GM21717 (cell line): ENCODE data around the gene MCM7.
"Not testable (repeated sequence)": the region's sequence is repeated elsewhere in the genome, so short reads cannot be mapped to it uniquely, and the experiment has no call there.

Experiments
- ATAC-seq: cut with Tn5 transposase; IDR thresholded peaks from one replicate; pipeline ENCODE4 v1.9.1; 2021; ENCODE audit warnings: mild to moderate bottlenecking, moderate library complexity; ENCODE audit not compliant: unreplicated experiment

The MCM7 gene

GRCh38 chr7:100101016-100101862 lies at the start of gene MCM7, which contains the start of gene AP4M1:
TSS of gene MCM7 (minus strand) at chr7:100101397. CDS start at chr7:100101294, 103 bp downstream.
TSS of gene AP4M1 (plus strand) at chr7:100101643. CDS start at chr7:100101715, 72 bp downstream.
- ATAC-seq, result peak; percentile 79

DNA sequence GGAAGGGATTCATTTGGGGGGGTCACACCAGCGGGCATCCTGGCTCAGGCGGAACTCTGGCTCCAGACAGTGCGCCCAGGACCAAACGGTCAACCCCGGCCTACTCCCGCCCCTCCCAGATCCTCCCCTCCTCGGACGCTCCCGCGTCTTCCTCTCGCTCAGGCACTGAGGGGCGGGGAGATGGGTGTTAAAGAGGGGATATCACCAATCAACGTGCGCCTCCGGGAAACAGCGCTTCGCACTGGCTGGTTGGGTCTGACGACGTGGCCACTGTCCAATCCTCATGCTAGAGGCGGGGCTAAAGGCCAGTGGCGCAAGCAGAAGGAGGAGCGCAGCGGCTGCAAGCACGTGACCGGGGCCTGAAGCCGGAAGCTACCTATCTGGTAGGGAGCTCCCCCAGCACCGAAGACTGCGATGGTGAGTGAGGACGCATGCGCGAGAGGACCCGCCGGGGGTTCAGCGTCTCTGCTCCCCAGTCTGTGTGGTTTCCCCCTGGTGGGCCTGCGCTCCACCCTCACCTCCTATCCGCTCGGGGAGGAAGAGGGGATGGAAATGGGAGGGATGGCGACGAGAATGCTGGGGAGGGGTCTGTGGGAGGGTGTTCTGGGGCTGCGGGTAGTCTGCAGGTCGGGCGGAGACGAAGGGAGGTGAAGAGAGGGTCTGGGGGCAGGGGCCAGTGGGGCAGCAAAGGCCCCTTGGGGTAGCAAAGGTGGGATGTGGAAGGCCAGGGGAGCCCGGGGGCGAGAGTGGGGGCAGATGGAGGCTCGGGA lies 47.5 kb upstream of the MCM7 start, which contains the start of gene LAMTOR4:
TSS of gene LAMTOR4 (plus strand) at position 360 of the 770 bp plus-strand sequence. CDS start at position 415, 55 bp downstream.
- peak; percentile 96 for ATAC-seq

GRCh38 chr7:100148225-100148558 lies 47.0 kb upstream of the MCM7 start:
- ATAC-seq, result no peak

- no peak for ATAC-seq
Measured at GRCh38 chr7:100147278-100147677, 46.1 kb upstream of the MCM7 start.

- ATAC-seq, result not testable (repeated sequence)
Measured at GRCh38 chr7:100146350-100146749, 45.2 kb upstream of the MCM7 start.

GRCh38 chr7:100142461-100142860 lies 41.3 kb upstream of the MCM7 start:
- no peak for ATAC-seq

GRCh38 chr7:100141555-100141949 lies 40.4 kb upstream of the MCM7 start:
- ATAC-seq, result no peak

GRCh38 chr7:100137851-100138760 lies 36.9 kb upstream of the MCM7 start:
- no peak for ATAC-seq

DNA sequence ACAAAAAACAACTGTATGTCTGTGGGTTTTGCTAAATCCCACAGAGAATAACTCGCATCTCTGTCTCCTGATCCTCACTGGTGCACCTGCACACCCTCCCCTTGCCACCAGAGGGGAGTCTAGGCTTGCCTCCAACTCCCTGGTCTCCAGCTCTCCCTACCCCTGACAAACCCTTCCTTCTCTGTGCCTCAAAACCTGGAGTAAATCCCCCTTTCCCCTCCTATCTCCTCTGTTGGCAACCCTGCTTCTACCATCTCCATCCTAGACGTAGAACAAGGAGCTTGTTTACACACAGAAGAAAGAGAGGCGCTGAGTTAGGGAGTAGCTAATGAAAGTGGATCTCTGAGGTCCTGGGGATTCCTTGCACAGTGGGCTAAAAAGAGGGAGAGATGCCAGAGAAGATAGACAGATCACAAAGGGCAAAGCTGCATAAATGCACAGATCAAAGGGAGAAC lies 31.5 kb upstream of the MCM7 start:
- ATAC-seq, result peak; percentile 67

GRCh38 chr7:100132126-100132525 lies 30.9 kb upstream of the MCM7 start:
- no peak for ATAC-seq

- ATAC-seq, result no peak
Measured at GRCh38 chr7:100130608-100131453, 29.6 kb upstream of the MCM7 start.

GRCh38 chr7:100130220-100130607 lies 29.0 kb upstream of the MCM7 start:
- ATAC-seq, result not testable (repeated sequence)

GRCh38 chr7:100128637-100128963 lies 27.4 kb upstream of the MCM7 start:
- no peak for ATAC-seq

DNA sequence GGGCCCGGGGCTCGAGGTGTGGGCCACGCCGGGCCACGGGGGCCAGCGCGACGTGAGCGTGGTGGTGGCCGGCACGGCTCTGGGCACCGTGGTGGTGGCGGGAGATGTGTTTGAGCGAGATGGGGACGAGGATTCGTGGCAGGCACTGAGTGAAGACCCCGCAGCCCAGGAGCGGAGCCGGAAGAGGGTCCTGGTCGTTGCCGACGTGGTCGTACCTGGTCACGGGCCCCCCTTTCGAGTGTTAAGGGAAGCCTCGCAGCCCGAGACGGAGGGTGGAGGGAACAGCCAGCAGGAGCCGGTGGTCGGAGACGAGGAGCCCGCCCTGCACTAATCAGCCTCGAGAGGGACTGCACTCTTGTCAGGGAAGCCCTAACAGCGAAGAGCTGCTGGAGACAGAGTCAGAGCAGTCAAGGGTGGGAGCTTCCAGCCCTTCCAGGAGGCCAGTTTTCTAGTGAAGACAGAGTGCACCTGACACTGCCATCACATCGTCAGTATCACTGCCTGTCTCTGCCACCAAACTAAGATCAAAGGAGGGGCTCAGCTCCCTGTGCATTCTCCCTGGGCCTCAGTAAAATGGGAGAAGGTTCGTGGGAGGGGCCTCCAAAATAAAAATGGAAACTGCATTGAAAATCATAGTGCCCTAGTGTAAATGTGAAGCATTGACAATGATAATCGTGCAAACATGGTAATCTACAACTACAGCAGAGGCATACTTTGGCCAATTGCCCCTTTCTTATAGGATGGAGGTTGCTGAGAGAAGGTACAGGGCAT lies 26.9 kb upstream of the MCM7 start:
- ATAC-seq, result no peak

- peak; percentile 69 for ATAC-seq
Measured at GRCh38 chr7:100126931-100127865, 26.0 kb upstream of the MCM7 start, which contains the start of gene MBLAC1. TSS of gene MBLAC1 (plus strand) at chr7:100126967. CDS start at chr7:100127396, 429 bp downstream.

DNA sequence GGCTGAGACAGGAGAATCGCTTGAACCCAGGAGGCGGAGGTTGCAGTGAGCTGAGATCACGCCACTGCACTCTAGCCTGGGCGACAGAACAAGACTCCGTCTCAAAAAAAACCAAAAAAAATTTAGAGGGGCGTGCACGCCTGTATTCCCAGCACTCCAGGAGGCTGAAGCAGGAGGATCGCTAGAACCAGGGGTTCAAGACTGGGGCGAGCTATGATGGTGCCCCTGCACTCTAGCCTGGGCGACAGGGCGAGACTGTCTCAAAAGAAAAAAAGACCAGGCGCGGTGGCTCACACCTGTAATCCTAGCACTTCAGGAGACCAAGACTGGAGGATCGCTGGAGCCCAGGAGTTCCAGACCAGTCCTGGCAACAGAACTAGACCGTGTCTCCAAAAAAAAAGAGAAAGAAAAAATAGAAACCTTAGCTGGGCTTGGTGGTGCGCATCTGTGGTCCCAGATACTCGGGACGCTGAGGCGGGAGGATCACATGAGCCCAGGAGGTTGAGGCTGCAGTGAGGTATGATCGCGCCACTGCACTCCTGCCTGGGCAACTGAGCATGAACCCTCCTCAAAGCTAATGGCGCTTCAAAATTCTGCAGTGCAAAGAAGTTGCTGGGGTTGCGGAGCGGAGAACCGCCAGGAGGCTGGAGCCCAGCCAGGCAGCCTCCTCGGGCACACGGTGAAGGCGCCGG lies 25.2 kb upstream of the MCM7 start:
- ATAC-seq, result peak; percentile 21
